Esophagus (tissue), 2 donors: ENCODE measurements around the gene SPG7. TPM values are rescaled to one million over a fixed set of nuclear protein-coding genes. Genes with fewer than 3 reads are reported as not detected.
"Not testable (repeated sequence)": the region's sequence is repeated elsewhere in the genome, so short reads cannot be mapped to it uniquely, and the experiment has no call there.

ENCODE experiments used
- H3K27ac ChIP-seq, 2 donors: one replicate each; pipeline ENCODE4 v1.5.1; 2013; ENCODE audit warnings: low read depth in 2 of 2, mild to moderate bottlenecking in 2 of 2, inconsistent platforms in 1 of 2, low read length in 1 of 2, moderate library complexity in 1 of 2
- H3K27me3 ChIP-seq, 2 donors: one replicate each; pipeline ENCODE4 v1.6.1; 2013; ENCODE audit warnings: low read length in 2 of 2, control low read depth in 1 of 2, mild to moderate bottlenecking in 1 of 2; ENCODE audit not compliant: insufficient read depth in 2 of 2, control insufficient read depth in 1 of 2
- H3K36me3 ChIP-seq, 2 donors: one replicate each; pipeline ENCODE4 v1.6.1; 2013; ENCODE audit warnings: low read length in 1 of 2; ENCODE audit not compliant: control insufficient read depth in 2 of 2, insufficient read depth in 2 of 2
- H3K4me1 ChIP-seq, 2 donors: one replicate each; pipeline ENCODE4 v1.6.1; 2013; ENCODE audit warnings: low read length in 1 of 2; ENCODE audit not compliant: control insufficient read depth in 2 of 2, insufficient read depth in 2 of 2
- H3K4me3 ChIP-seq, 2 donors: one replicate each; pipeline ENCODE4 v1.5.1; 2013; ENCODE audit warnings: low read length in 2 of 2, mild to moderate bottlenecking in 2 of 2, low read depth in 1 of 2, moderate library complexity in 1 of 2
- H3K9me3 ChIP-seq, 2 donors: one replicate each; pipeline ENCODE4 v1.6.1; 2013; ENCODE audit warnings: mild to moderate bottlenecking in 2 of 2, low read depth in 1 of 2, low read length in 1 of 2, moderate library complexity in 1 of 2; ENCODE audit not compliant: control insufficient read depth in 2 of 2, insufficient read depth in 1 of 2
- WGBS, 2 donors: extraction: QIAGEN DNeasy Blood & Tissue Kit; methylation state at CpG; one replicate each; pipeline ENCODE4 v1.1.7; 2013; 5-methylcytosine and 5-hydroxymethylcytosine counted together
- polyA plus RNA-seq, 2 donors: library from polyadenylated mRNA; stranded (reverse); fragments of 200-250 nt; gene quantifications; one replicate each; pipeline ENCODE4 v1.2.3, GENCODE V29; 2013
- donor health status: healthy with polysubstance abuse.
- donor health status: Bipolar disorder and iron deficiency.

Gene SPG7
- polyA plus RNA-seq, 2 donors = 41.9 to 89.3 TPM

DNA sequence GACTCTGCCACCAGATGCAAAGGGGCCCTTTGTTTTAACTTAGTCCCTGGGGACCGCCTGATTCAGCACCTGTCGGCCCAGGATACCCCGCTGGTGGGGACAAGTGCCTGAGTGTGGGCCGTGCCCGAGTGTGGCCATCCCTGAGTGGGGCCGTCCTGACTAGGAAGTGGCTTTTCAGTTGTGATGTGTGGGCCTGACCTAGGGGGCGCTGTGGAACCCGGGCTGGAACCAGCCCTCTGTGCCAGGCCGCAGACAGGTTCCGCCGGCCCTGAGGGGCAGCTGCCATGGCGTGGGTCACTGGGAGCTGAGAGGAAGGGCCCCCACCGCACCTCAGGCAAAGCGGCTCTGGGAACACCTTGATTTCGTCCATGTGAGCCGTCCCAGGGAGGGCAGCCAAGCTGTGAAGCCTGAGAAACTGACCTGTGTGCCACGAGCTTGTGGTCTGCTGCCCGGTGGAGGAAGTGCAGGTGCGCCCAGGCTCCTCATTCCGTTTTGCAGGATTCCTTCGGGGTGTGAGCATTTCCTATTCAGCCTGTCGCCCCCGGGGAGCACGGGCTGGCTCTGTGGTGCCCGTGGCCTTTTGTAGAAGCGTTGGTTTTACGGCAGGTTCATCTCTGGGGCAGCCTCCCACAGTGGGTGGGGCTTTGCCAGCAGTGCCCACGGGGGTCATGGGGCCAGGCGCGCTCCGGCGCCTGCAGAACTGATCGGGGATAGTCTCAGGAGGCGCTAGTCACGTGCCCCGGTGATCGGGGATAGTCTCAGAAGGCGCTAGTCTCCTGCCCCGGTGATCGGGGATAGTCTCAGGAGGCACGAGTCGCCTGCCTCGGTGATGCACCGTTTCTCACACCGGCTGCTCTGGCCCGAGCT lies 57.5 kb downstream of the SPG7 start:
- WGBS, 2 donors = 3 to 4% methylated on average over 46 of the region's 46 CpGs
- peak overlapping the region; percentile 35 to 90 for H3K27ac ChIP-seq
- peak overlapping the region; percentile 10 to 12 for H3K4me3 ChIP-seq
- peaks cover 4 to 33% of the 10 kb centered on the region in 2 donors for H3K4me1 ChIP-seq
- no peaks in the 10 kb centered on the region for H3K27me3 ChIP-seq
- peaks cover 7 to 24% of the 10 kb centered on the region in 2 donors for H3K36me3 ChIP-seq
- H3K9me3 ChIP-seq = no peaks in the 10 kb centered on the region

- Histone ChIP-seq H3K36me3 (peaks cover 7 to 20% of the 10 kb centered on the region in 2 donors), H3K27ac (no peak overlapping the region), H3K4me3 (no peak overlapping the region), H3K9me3 (no peaks in the 10 kb centered on the region), H3K27me3 (no peaks in the 10 kb centered on the region), H3K4me1 (peaks cover 4 to 32% of the 10 kb centered on the region in 2 donors)
- 75 to 78% methylated on average over 30 of the region's 30 CpGs for WGBS, 2 donors
Observed at GRCh38 chr16:89567656-89568594, 59.7 kb downstream of the SPG7 start.

GRCh38 chr16:89569506-89570341 lies 61.5 kb downstream of the SPG7 start:
- H3K4me3 ChIP-seq = no peak overlapping the region
- H3K36me3 ChIP-seq = peaks cover 0 to 3% of the 10 kb centered on the region in 2 donors
- no peak overlapping the region for H3K27ac ChIP-seq
- H3K27me3 ChIP-seq = no peaks in the 10 kb centered on the region
- WGBS, 2 donors = 69 to 77% methylated on average over 23 of the region's 23 CpGs
- H3K9me3 ChIP-seq = no peaks in the 10 kb centered on the region
- H3K4me1 ChIP-seq = peaks cover 0 to 24% of the 10 kb centered on the region in 2 donors

GRCh38 chr16:89570342-89570923 lies 62.2 kb downstream of the SPG7 start:
- 74 to 78% methylated on average over 28 to 30 of the region's 30 CpGs for WGBS, 2 donors
- H3K36me3 ChIP-seq = peaks cover 0 to 2% of the 10 kb centered on the region in 2 donors
- H3K9me3 ChIP-seq = no peaks in the 10 kb centered on the region
- peaks cover 0 to 23% of the 10 kb centered on the region in 2 donors for H3K4me1 ChIP-seq
- H3K27ac ChIP-seq = no peak overlapping the region
- no peaks in the 10 kb centered on the region for H3K27me3 ChIP-seq
- H3K4me3 ChIP-seq = no peak overlapping the region

DNA sequence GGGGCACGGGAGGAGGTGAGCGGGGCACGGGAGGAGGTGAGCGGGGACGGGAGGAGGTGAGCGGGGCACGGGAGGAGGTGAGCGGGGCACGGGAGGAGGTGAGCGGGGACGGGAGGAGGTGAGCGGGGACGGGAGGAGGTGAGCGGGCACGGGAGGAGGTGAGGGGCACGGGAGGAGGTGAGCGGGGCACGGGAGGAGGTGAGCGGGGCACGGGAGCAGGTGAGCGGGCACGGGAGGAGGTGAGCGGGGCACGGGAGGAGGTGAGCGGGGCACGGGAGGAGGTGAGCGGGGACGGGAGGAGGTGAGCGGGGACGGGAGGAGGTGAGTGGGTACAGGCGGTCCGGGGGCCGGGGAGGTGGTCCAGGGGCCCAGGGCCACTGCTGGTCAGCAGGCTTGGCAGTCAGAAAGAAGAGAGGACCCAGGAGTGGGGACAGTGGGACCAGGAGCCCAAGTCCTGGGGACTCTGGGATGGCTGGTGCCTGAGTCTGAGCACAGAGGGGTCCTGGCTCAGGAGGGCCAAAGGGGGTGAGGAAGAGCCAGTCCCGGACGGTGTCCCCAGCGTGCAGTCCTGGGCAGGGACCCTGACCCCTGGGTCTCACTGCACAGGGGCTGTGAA lies 62.9 kb downstream of the SPG7 start:
- peaks cover 4 to 20% of the 10 kb centered on the region in 2 donors for H3K4me1 ChIP-seq
- H3K9me3 ChIP-seq, H3K27me3 ChIP-seq, H3K27ac ChIP-seq, H3K4me3 ChIP-seq, H3K36me3 ChIP-seq: not testable (repeated sequence)
- WGBS, 2 donors = 79 to 80% methylated on average over 20 to 36 of the region's 36 CpGs

DNA sequence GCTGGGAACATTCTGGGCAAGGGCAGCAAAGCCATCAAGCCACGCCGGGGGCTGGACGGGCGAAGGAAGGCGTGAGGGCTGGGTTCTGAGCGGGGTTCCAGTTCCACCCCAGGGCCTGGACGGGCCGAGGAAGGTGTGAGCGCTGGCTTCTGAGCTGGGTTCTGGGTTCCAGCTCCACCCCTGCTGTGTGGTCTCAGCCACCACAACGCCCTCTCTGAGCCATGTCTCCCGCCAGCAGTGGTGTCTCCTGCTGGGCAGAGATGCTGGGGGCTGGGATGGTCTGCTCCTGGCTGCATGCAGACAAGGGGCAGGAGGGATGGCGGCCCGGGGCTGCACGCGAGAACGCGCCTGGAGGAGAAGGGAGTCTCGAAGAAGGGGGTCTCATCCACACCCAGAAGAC lies 63.4 kb downstream of the SPG7 start:
- Histone ChIP-seq H3K9me3 (peaks cover 0 to 3% of the 10 kb centered on the region in 2 donors), H3K4me1 (peaks cover 6 to 21% of the 10 kb centered on the region in 2 donors), H3K4me3 (no peak overlapping the region), H3K27ac (no peak overlapping the region), H3K36me3 (peaks cover 0 to 2% of the 10 kb centered on the region in 2 donors), H3K27me3 (peaks cover 0 to 9% of the 10 kb centered on the region in 2 donors)
- WGBS, 2 donors = 80 to 82% methylated on average over 18 of the region's 18 CpGs

- H3K27ac ChIP-seq = no peak overlapping the region
- H3K9me3 ChIP-seq = peaks cover 0 to 3% of the 10 kb centered on the region in 2 donors
- no peak overlapping the region for H3K4me3 ChIP-seq
- whole genome bisulfite sequencing, 2 donors = 38 to 42% methylated on average over 14 of the region's 14 CpGs
- peaks cover 6 to 21% of the 10 kb centered on the region in 2 donors for H3K4me1 ChIP-seq
- H3K36me3 ChIP-seq = peaks cover 0 to 2% of the 10 kb centered on the region in 2 donors
- H3K27me3 ChIP-seq = peaks cover 0 to 9% of the 10 kb centered on the region in 2 donors
Observed at GRCh38 chr16:89572073-89572484, 63.9 kb downstream of the SPG7 start.

DNA sequence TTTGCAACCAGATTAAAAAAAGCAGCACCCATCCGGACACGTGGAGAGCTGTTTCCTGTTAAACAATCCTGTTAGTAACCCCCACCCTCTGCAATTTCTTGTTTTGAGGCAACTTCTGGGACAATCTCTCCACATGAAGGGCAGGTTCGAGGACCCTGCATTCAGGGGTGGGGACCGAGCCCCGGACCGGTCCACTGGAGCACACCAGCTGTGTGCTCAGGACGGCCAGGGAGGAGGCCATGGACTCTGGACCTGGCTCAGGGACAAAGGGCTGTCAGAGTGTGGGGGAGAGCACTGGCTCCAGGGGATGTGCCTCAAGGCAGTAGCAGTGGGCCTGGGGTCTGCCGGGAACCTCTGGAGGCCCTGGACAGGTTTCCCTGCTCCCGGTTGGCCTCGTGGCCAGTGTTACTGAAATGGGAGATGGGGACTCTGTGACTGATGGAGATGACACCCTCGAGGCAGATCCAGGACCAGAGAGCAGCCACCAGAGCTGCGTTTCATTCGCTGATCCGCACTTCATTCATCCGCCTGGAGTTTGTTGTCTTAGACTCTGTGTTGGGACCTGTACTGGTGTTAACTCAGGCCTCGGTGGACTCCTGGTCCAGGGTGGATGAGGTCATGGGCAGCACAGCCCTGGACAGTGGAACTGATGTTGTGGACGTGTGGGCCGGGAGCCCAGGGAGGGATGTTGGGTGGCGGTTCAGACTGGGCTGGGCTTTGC lies 64.4 kb downstream of the SPG7 start:
- Histone ChIP-seq H3K9me3 (peaks cover 0 to 3% of the 10 kb centered on the region in 2 donors), H3K4me1 (peaks cover 6 to 21% of the 10 kb centered on the region in 2 donors), H3K36me3 (no peaks in the 10 kb centered on the region), H3K4me3 (no peak overlapping the region), H3K27ac (no peak overlapping the region), H3K27me3 (peaks cover 0 to 9% of the 10 kb centered on the region in 2 donors)
- WGBS, 2 donors = 71 to 73% methylated on average over 19 of the region's 19 CpGs
